ENCODE results near the gene KLF16. TPM values are rescaled to one million over a fixed set of nuclear protein-coding genes. Genes with fewer than 3 reads are reported as not detected.

Gene KLF16
- total RNA-seq (2022; extraction: Qiagen RNA extraction): 16.4 to 31.3 TPM (median 27.5 TPM) in 5 replicates

GRCh38 chr19:1863328-1863637 lies at the start of gene KLF16:
Gene KLF16, minus strand, starts transcription at chr19:1863579. Its CDS starts 82 bp downstream, at chr19:1863497.

GRCh38 chr19:1905110-1905862 lies 41.9 kb upstream of the KLF16 start, which contains the start of the genes ADAT3 and SCAMP4:
Gene ADAT3, plus strand, starts transcription at chr19:1905399. Its CDS starts 6,649 bp downstream, at chr19:1912048.
Gene SCAMP4, plus strand, starts transcription at chr19:1905399. Its CDS starts 9,621 bp downstream, at chr19:1915020.

GRCh38 chr19:1885398-1886119 lies 22.2 kb upstream of the KLF16 start, which contains the start of gene ABHD17A:
Gene ABHD17A, minus strand, starts transcription at chr19:1885496. Its CDS starts 3,930 bp downstream, at chr19:1881566.

GRCh38 chr19:1848399-1849131 lies 14.8 kb downstream of the KLF16 start, which contains the start of gene REXO1:
Gene REXO1, minus strand, starts transcription at chr19:1848483. Its CDS starts 125 bp downstream, at chr19:1848358.

GRCh38 chr19:1811942-1812425 lies 51.4 kb downstream of the KLF16 start, which contains the start of gene ATP8B3:
Gene ATP8B3, minus strand, starts transcription at chr19:1812276. Its CDS starts 540 bp downstream, at chr19:1811736.

Other genes with a start within 250 kb of the KLF16 start
- 42.5 to 68.8 TPM (median 57.4 TPM) in 5 replicates for gene TCF3, start 211.0 kb downstream of the KLF16 start, total RNA-seq (2022; extraction: Qiagen RNA extraction)
- not detected in 5 replicates for gene ONECUT3, start 110.1 kb downstream of the KLF16 start, total RNA-seq (2022; extraction: Qiagen RNA extraction)
- 1.9 to 3.1 TPM (median 2.8 TPM) in 5 replicates for gene ATP8B3, start 51.3 kb downstream of the KLF16 start, total RNA-seq (2022; extraction: Qiagen RNA extraction)
- 16.8 to 21.2 TPM (median 20.8 TPM) in 5 replicates for gene REXO1, start 15.1 kb downstream of the KLF16 start, total RNA-seq (2022; extraction: Qiagen RNA extraction)
- 19.9 to 42.6 TPM (median 40.1 TPM) in 5 replicates for gene ABHD17A, start 21.9 kb upstream of the KLF16 start, total RNA-seq (2022; extraction: Qiagen RNA extraction)
- 3.0 to 7.5 TPM (median 6.2 TPM) in 5 replicates for gene ADAT3, start 41.8 kb upstream of the KLF16 start, total RNA-seq (2022; extraction: Qiagen RNA extraction)
- 49.4 to 72.7 TPM (median 50.7 TPM) in 5 replicates for gene SCAMP4, start 41.8 kb upstream of the KLF16 start, total RNA-seq (2022; extraction: Qiagen RNA extraction)
- 33.9 to 53.7 TPM (median 52.8 TPM) in 5 replicates for gene CSNK1G2, start 77.6 kb upstream of the KLF16 start, total RNA-seq (2022; extraction: Qiagen RNA extraction)
- 31.2 to 47.9 TPM (median 44.4 TPM) in 5 replicates for gene BTBD2, start 152.1 kb upstream of the KLF16 start, total RNA-seq (2022; extraction: Qiagen RNA extraction)
- 39.5 to 67.8 TPM (median 62.7 TPM) in 5 replicates for gene MKNK2, start 187.7 kb upstream of the KLF16 start, total RNA-seq (2022; extraction: Qiagen RNA extraction)
- 10.1 to 12.6 TPM (median 11.4 TPM) in 5 replicates for gene MOB3A, start 232.7 kb upstream of the KLF16 start, total RNA-seq (2022; extraction: Qiagen RNA extraction)
- 0.40 to 0.66 TPM (median 0.50 TPM) in 5 replicates for gene IZUMO4, start 233.3 kb upstream of the KLF16 start, total RNA-seq (2022; extraction: Qiagen RNA extraction)